GM06990 (cell line): ENCODE data around the gene ZNF514.

Experiments used
- DNase-seq: peaks from one replicate; pipeline ENCODE4 v3.0.0-alpha.2; 2011; ENCODE audit not compliant: insufficient read length; ENCODE audit errors: extremely low read depth
- H3K27me3 ChIP-seq: replicated peaks from 2 replicates; pipeline ENCODE4 v1.6.0; 2011; ENCODE audit warnings: low read length; ENCODE audit not compliant: control insufficient read depth, insufficient read depth
- H3K36me3 ChIP-seq: 2 replicates; pipeline ENCODE4 v1.5.1; 2011; ENCODE audit warnings: low read length; ENCODE audit not compliant: control insufficient read depth, insufficient read depth
- H3K4me3 ChIP-seq: replicated peaks from 2 replicates; pipeline ENCODE4 v1.5.1; 2011; ENCODE audit warnings: low read depth, mild to moderate bottlenecking, control low read depth, low read length
- CTCF ChIP-seq: IDR thresholded peaks from 2 replicates; pipeline ENCODE4 v1.5.1; 2011; ENCODE audit warnings: low read length, control low read depth, mild to moderate bottlenecking, inconsistent platforms; ENCODE audit not compliant: insufficient read depth, poor library complexity, severe bottlenecking

Gene ZNF514

GRCh38 chr2:95159690-95160449 lies at the start of gene ZNF514:
TSS of gene ZNF514 (minus strand) at chr2:95159848. CDS start at chr2:95153253, 6,595 bp downstream.
- Histone ChIP-seq H3K27me3 (no peaks in the 10 kb centered on the region), H3K36me3 (no peaks in the 10 kb centered on the region; the same call in 1 of the 2 replicates), H3K4me3 (peak within 1 kb of the TSS; percentile 82)
- no peak for TF ChIP-seq CTCF
- DNase-seq: peak; percentile 85

- no peak for TF ChIP-seq CTCF
- peak overlapping the region; percentile 71 for H3K4me3 ChIP-seq
- no peaks in the 10 kb centered on the region for H3K36me3 ChIP-seq
- DNase-seq: no peak
- no peaks in the 10 kb centered on the region for H3K27me3 ChIP-seq
Observed at GRCh38 chr2:95208106-95208505, 48.5 kb upstream of the ZNF514 start.

- peak; percentile 49 for TF ChIP-seq CTCF
- Histone ChIP-seq H3K27me3 (no peaks in the 10 kb centered on the region), H3K4me3 (peak within 1 kb of the TSS; percentile 71), H3K36me3 (no peaks in the 10 kb centered on the region)
- peak; percentile 89 for DNase-seq
Observed at GRCh38 chr2:95207111-95207961, 47.7 kb upstream of the ZNF514 start, which contains the start of gene ZNF892. TSS of gene ZNF892 (plus strand) at chr2:95207521. CDS start at chr2:95207816, 295 bp downstream.

- H3K36me3 ChIP-seq: no peaks in the 10 kb centered on the region
- H3K4me3 ChIP-seq: no peak overlapping the region
- no peak for DNase-seq
- no peaks in the 10 kb centered on the region for H3K27me3 ChIP-seq
- no peak for TF ChIP-seq CTCF
Observed at GRCh38 chr2:95206096-95206495, 46.4 kb upstream of the ZNF514 start.

GRCh38 chr2:95204396-95204795 lies 44.7 kb upstream of the ZNF514 start:
- DNase-seq: no peak
- H3K27me3 ChIP-seq: no peaks in the 10 kb centered on the region
- H3K36me3 ChIP-seq: no peaks in the 10 kb centered on the region
- no peak for TF ChIP-seq CTCF
- H3K4me3 ChIP-seq: no peak overlapping the region
